Measurements from ENCODE around the gene PRKCA.

DNA sequence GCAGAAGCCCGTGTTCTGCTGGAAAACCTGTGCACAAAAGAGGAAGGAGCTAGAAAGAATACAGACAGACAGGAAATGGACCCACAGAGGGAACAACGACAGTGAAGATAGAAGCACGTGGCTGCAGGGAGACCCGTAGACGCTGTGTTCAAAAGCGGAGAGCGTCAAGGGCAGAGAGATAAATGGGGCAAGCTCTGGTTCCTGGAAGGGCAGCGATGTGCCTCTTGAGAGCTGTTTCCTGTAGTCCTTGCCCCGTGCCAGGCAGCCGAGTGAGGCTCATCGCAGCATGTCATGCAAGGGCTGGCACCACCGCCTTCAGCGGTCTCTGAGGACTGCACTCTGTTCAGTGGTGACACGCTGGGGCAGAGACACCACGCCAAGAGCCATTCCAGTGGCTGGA is 488.9 kb downstream of the PRKCA start:
- TF ChIP-seq SMAD3 (CRISPR knock-in tag; IDR thresholded peaks at IDR 0.05) (no peak), TARDBP (CRISPR knock-in tag; IDR thresholded peaks at IDR 0.05) (no peak), SP1 (IDR thresholded peaks at IDR 0.05) (no peak), SP1 (CRISPR knock-in tag; IDR thresholded peaks at IDR 0.05) (no peak), STAG1 (CRISPR knock-in tag; IDR thresholded peaks at IDR 0.05) (no peak), POLR2AphosphoS5 (IDR thresholded peaks at IDR 0.05; ENCODE audit: low read depth, low read length) (no peak), YY1 (IDR thresholded peaks at IDR 0.05; ENCODE audit: insufficient read depth, insufficient replicate concordance, low read depth, low read length) (no peak), ZNF232 (CRISPR knock-in tag; IDR thresholded peaks at IDR 0.05; ENCODE audit: borderline replicate concordance) (no peak), ZNF839 (CRISPR knock-in tag; IDR thresholded peaks at IDR 0.05; ENCODE audit: borderline replicate concordance) (no peak), RFX5 (IDR thresholded peaks at IDR 0.05; ENCODE audit: low read depth, low read length) (no peak), ELF4 (CRISPR knock-in tag; IDR thresholded peaks at IDR 0.05; ENCODE audit: borderline replicate concordance) (no peak)
- TF ChIP-seq, protein P1, sequence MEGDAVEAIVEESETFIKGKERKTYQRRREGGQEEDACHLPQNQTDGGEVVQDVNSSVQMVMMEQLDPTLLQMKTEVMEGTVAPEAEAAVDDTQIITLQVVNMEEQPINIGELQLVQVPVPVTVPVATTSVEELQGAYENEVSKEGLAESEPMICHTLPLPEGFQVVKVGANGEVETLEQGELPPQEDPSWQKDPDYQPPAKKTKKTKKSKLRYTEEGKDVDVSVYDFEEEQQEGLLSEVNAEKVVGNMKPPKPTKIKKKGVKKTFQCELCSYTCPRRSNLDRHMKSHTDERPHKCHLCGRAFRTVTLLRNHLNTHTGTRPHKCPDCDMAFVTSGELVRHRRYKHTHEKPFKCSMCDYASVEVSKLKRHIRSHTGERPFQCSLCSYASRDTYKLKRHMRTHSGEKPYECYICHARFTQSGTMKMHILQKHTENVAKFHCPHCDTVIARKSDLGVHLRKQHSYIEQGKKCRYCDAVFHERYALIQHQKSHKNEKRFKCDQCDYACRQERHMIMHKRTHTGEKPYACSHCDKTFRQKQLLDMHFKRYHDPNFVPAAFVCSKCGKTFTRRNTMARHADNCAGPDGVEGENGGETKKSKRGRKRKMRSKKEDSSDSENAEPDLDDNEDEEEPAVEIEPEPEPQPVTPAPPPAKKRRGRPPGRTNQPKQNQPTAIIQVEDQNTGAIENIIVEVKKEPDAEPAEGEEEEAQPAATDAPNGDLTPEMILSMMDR (CRISPR knock-in tag; IDR thresholded peaks at IDR 0.05), result no peak
- TF ChIP-seq, protein P2, sequence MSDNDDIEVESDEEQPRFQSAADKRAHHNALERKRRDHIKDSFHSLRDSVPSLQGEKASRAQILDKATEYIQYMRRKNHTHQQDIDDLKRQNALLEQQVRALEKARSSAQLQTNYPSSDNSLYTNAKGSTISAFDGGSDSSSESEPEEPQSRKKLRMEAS (IDR thresholded peaks at IDR 0.05), result no peak

All from HepG2 (cell line).